HG03135 (cell line): ENCODE data around the gene POU6F2.

Experiments
- ATAC-seq: cut with Tn5 transposase; IDR thresholded peaks from one replicate; pipeline ENCODE4 v1.9.1; 2021; ENCODE audit warnings: mild to moderate bottlenecking, moderate library complexity; ENCODE audit not compliant: unreplicated experiment

POU6F2 gene

GRCh38 chr7:39429421-39429820 is 451.7 kb downstream of the POU6F2 start:
- no peak for ATAC-seq

GRCh38 chr7:39430441-39430840 is 452.7 kb downstream of the POU6F2 start:
- no peak for ATAC-seq

- no peak for ATAC-seq
These were observed 453.4 kb downstream of the POU6F2 start for GRCh38 chr7:39430909-39431641.

- ATAC-seq, result no peak
These were observed 454.7 kb downstream of the POU6F2 start for GRCh38 chr7:39432368-39432767.

- no peak for ATAC-seq
These were observed 455.2 kb downstream of the POU6F2 start for GRCh38 chr7:39432807-39433416.

- no peak for ATAC-seq
These were observed 455.8 kb downstream of the POU6F2 start for GRCh38 chr7:39433550-39433949.

GRCh38 chr7:39434012-39434411 is 456.3 kb downstream of the POU6F2 start:
- ATAC-seq, result no peak

- no peak for ATAC-seq
These were observed 468.8 kb downstream of the POU6F2 start for GRCh38 chr7:39446546-39446945.

GRCh38 chr7:39451901-39452300 is 474.2 kb downstream of the POU6F2 start:
- no peak for ATAC-seq

GRCh38 chr7:39453743-39454355 is 476.1 kb downstream of the POU6F2 start:
- peak; percentile 77 for ATAC-seq

GRCh38 chr7:39458061-39458745 is 480.5 kb downstream of the POU6F2 start:
- ATAC-seq, result no peak

- ATAC-seq, result no peak
These were observed 481.9 kb downstream of the POU6F2 start for GRCh38 chr7:39459636-39460035.

GRCh38 chr7:39460486-39460885 is 482.8 kb downstream of the POU6F2 start:
- no peak for ATAC-seq

- ATAC-seq, result no peak
These were observed 483.6 kb downstream of the POU6F2 start for GRCh38 chr7:39461263-39461820.

GRCh38 chr7:39463252-39463651 is 485.5 kb downstream of the POU6F2 start:
- ATAC-seq, result no peak

- no peak for ATAC-seq
These were observed 486.8 kb downstream of the POU6F2 start for GRCh38 chr7:39464350-39465054.

- ATAC-seq, result no peak
These were observed 487.6 kb downstream of the POU6F2 start for GRCh38 chr7:39465055-39465929.

GRCh38 chr7:39468261-39468660 is 490.6 kb downstream of the POU6F2 start:
- ATAC-seq, result no peak

GRCh38 chr7:39468808-39469374 is 491.2 kb downstream of the POU6F2 start:
- no peak for ATAC-seq
